HAP-1 (cell line): ENCODE results near the gene DDX41.
A peak's percentile ranks its signal among the peaks of the same experiment; 100 is the strongest.
"Not testable (repeated sequence)": the region's sequence is repeated elsewhere in the genome, so short reads cannot be mapped to it uniquely, and the experiment has no call there.

Experiments
- DNase-seq, 2 experiments: peaks; one replicate each; pipeline ENCODE4 v3.0.0-alpha.2; 2016 to 2020; ENCODE audit warnings: low spot score in 2 of 2
- H3K27me3 ChIP-seq: fragments of 250-450 bp; sonication (Bioruptor Pico); 2 replicates; pipeline ENCODE4 v1.5.1; 2020; ENCODE audit warnings: low read depth, mild to moderate bottlenecking, moderate library complexity
- H3K36me3 ChIP-seq: fragments of 250-450 bp; sonication (Bioruptor Pico); replicated peaks from 2 replicates; pipeline ENCODE4 v1.5.1; 2020; ENCODE audit warnings: mild to moderate bottlenecking
- H3K4me1 ChIP-seq: fragments of 250-450 bp; sonication (Bioruptor Pico); 2 replicates; pipeline ENCODE4 v1.5.1; 2020; ENCODE audit warnings: mild to moderate bottlenecking
- H3K4me3 ChIP-seq: fragments of 250-450 bp; sonication (Bioruptor Pico); 2 replicates; pipeline ENCODE4 v1.5.1; 2020; ENCODE audit warnings: mild to moderate bottlenecking, moderate library complexity
- H3K9me3 ChIP-seq: fragments of 250-450 bp; sonication (Bioruptor Pico); 2 replicates; pipeline ENCODE4 v1.5.1; 2020; ENCODE audit warnings: mild to moderate bottlenecking, moderate library complexity
- in situ Hi-C: fragments of 300-500 bp; cut with MboI; formaldehyde crosslinking; loops from 3 replicates; pipeline ENCODE4 v1.14.3; 2020; ENCODE audit warnings: low sequenced_read_pairs, inconsistent platforms, mixed read lengths

DDX41 gene

DNA sequence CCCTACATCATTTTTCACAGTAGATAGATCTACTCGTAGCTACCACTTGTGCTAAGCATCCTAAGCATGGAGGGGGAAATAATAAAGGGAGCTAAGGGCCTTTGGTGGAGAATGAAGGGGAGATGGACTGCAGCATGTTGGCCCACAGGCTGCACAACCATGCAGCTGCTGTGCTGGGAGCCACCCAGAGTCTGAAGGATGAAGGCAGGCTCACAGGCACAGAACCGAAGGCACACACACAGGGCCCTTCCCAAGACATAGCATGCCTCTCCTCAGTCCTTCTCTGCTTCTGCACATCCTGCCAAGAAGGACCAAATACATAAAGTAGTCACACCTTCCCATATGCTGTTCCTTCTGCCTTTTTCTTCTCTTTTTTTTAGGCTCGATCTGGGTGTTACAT lies 31.0 kb upstream of the DDX41 start:
- in situ Hi-C loops = no loop called here
- Histone ChIP-seq H3K4me1 (peaks cover 17% of the 10 kb centered on the region), H3K27me3 (no peaks in the 10 kb centered on the region), H3K36me3 (peaks cover 19% of the 10 kb centered on the region), H3K9me3 (no peaks in the 10 kb centered on the region), H3K4me3 (no peak overlapping the region)
- DNase-seq = no peak

DNA sequence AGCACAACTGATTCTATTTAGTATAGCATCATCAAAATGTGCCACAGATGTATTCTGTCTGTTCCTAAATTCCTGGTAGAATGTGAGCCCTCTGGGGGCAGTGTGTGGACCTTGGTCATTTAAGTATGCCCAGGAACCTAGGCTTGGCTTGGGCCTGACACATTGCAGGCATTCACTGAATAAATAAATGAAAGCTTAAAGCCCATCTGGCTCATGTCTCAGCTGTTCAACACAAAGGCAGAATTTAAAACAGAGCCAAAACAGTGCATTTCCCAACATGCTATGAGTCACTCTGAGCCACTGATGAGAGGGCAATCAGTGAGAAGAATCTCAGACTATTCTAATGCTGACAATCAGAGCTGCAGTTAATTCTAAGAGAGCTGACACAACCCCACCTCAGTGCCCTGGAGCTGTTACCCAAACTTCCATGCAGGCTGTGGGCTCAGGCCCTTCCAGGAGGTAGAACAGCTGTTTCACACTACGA lies 29.5 kb upstream of the DDX41 start:
- peak; percentile 32 to 39 for DNase-seq
- peaks cover 15% of the 10 kb centered on the region for H3K4me1 ChIP-seq
- in situ Hi-C loops = no loop called here
- peaks cover 18% of the 10 kb centered on the region for H3K36me3 ChIP-seq
- H3K27me3 ChIP-seq = no peaks in the 10 kb centered on the region
- no peaks in the 10 kb centered on the region for H3K9me3 ChIP-seq
- H3K4me3 ChIP-seq = no peak overlapping the region

DNA sequence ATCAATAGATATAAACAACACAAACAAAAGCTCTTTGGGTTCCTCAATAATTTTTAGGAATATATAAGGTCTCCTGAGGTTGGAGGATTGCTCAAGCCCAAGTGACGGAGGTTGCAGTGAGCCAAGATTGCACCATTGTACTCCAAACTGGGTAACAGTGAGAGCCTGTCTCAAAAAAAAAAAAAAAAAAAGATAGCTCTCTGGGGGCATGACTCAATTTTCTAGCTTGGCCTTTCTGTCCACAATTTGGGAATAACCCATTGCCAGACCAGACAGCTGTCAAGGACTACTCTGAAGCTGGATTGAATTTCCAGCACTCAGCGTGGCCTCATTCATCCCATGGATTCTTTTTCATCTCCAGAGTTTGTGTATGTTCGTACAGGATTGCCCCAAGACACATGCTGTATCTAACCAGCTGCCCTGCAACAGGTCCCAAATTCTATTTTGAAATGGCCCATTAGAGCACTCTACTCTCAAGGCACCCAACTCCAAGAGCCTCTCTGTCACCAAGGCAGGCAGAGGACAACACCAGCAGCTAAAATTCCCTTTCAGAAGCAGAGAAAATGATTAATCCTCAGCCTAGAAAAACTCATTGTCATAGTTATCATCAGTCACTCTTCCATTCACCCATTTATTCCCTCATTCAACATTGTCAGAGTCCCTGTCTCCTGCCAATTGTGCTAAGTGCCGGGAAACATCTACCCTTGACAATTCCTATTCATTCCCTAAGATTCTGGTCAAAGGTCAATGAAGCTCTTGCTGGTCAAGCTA lies 28.9 kb upstream of the DDX41 start:
- in situ Hi-C loops = no loop called here
- DNase-seq = no peak
- Histone ChIP-seq H3K4me1 (peaks cover 15% of the 10 kb centered on the region), H3K9me3 (no peaks in the 10 kb centered on the region), H3K27me3 (no peaks in the 10 kb centered on the region), H3K36me3 (peaks cover 18% of the 10 kb centered on the region), H3K4me3 (no peak overlapping the region)

DNA sequence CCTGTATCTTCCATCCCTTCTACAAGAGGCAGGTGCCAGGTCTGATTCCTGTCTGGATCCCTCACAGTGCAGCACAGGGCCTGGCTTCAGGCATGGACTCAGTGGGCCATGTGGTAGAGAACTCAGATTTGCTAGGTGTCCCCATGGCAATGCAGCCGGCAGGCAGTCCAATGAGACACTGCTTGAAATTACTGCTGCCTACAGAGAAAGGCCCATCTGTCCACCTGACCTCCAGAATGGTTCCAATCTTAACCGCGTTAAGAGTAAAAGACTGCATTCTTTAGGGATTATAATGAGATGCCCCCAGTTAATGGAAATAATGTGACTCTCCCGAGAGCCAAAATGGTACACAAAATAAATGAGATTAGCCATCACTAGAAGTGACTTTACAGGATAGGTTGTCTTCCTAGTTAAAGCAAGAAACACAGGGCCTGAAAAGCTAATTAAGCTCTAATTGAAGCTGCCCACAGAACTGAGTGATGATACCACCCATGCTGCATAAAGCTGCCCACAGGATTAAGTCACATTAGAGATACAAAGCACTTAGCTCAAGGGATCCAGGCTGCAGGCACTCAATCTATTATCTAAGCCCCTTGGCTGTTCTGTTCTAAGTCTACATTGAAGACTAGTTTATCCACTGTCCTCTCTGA lies 26.2 kb upstream of the DDX41 start:
- H3K36me3 ChIP-seq = peaks cover 24% of the 10 kb centered on the region
- in situ Hi-C loops = no loop called here
- H3K4me3 ChIP-seq = no peak overlapping the region
- peaks cover 15% of the 10 kb centered on the region for H3K4me1 ChIP-seq
- H3K9me3 ChIP-seq = no peaks in the 10 kb centered on the region
- DNase-seq = no peak
- H3K27me3 ChIP-seq = no peaks in the 10 kb centered on the region

DNA sequence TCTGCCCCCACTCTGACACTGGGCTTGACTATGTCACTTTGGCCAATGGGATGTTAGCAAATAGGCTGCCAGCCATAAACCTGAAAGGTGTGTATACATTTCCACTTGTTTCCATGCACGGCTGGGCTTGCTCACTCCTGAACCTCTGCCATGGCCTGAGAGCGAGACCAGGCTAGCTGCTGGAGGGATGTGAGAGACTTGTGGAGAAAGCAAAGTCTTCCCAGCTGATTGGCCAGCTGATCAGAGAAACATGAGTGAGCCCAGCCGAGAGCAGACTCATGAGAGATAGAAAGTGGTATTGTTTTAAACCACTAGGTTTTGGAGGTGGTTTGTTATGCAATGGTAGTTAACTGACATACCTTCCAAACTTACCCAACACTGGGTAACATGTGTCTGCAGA lies 23.7 kb upstream of the DDX41 start:
- Histone ChIP-seq H3K9me3 (no peaks in the 10 kb centered on the region), H3K36me3 (peaks cover 39% of the 10 kb centered on the region), H3K4me1 (peaks cover 7% of the 10 kb centered on the region; the same call in 1 of the 2 replicates), H3K4me3 (no peak overlapping the region), H3K27me3 (no peaks in the 10 kb centered on the region)
- no peak for DNase-seq
- in situ Hi-C loops = no loop called here

DNA sequence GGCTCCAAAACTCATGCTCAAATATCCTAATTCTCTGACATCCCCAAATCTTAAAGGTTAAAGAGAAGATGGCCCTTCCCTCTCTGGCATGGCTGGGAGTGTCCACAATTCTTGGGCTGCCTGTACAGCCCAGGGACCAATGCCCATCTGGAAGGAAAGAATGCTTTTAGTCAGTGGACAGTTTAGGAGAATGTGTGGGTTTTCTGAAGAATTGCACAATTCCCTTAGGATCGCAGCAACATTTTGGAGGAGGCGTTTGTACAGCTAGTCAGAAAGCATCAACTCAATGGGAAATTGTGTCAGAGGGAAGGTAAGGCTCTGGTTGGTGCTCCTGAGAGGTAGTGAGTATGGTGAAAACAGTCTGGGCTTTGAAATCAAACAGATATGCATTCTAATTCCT lies 22.6 kb upstream of the DDX41 start:
- peaks cover 7% of the 10 kb centered on the region; the same call in 1 of the 2 replicates for H3K4me1 ChIP-seq
- DNase-seq = no peak
- no peak overlapping the region for H3K4me3 ChIP-seq
- H3K9me3 ChIP-seq = no peaks in the 10 kb centered on the region
- no peaks in the 10 kb centered on the region for H3K27me3 ChIP-seq
- in situ Hi-C loops = no loop called here
- H3K36me3 ChIP-seq = peaks cover 45% of the 10 kb centered on the region

DNA sequence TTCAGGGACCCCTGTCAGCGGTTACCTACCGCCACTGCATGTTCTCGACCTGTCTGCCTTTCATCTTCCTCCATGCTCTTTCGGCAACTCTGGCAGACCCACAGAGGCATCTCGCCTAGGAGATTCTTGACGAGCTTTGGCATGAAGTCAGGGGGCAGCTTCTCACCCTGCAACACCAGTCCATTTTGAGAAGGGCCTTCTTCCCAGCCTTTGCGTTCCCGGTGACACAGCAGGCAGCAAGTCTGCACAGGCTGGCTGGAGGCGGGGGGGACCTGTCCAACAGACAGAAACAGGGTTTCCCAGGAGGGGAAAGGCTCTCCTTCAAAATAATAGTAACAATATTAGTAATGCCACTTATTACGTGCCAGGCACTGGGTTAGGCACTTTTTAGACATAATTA lies 22.1 kb upstream of the DDX41 start:
- in situ Hi-C loops = no loop called here
- Histone ChIP-seq H3K4me1 (peaks cover 7% of the 10 kb centered on the region; the same call in 1 of the 2 replicates), H3K36me3 (peaks cover 46% of the 10 kb centered on the region), H3K9me3 (no peaks in the 10 kb centered on the region), H3K4me3 (no peak overlapping the region), H3K27me3 (no peaks in the 10 kb centered on the region)
- DNase-seq = no peak

DNA sequence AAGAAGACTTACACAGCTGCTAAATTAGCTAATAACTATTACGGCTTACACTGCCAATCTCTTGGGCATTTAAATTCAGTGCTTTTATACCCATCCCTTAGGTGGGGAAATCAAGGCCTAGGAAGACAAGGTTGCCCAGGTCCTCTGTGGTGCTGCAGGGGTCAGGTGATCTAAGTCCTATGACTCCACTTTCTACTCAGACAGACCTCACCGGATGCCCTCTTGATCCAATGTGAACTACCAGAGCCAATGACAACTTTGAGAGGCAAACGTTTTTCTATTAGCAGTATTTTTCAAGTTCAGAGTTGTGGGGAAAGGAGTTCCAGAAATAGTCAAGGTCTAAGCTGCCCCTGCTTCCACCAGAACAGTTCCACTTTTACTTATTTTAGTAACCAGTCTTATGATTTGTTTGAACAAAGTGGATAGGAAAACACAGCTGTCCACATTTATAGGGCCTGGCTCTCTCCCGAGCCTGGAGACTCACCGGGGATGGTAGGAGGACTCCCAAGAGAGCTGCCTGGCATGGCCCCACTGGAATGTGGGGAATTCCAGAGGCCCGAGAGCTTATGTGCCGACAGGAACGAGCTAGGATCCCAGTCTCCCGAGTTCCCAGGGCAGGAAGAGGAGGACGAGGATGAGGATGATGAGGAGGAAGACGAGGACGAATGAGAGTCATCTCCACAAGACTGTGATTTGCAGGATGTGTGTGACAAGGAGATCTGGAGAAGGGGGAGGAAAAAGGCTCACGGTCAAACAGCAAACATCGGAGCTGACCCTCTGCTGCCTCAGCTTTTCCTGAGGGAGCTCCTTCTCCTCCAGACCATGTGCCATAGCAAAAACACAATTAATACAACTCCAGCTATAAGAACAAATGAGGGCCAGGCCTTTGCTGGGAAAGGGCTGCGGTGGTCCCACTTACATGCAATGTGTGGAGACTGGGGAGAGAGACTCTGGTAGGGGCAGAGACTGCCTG lies 20.9 kb upstream of the DDX41 start:
- no peak overlapping the region for H3K4me3 ChIP-seq
- no peak for DNase-seq
- no peaks in the 10 kb centered on the region for H3K27me3 ChIP-seq
- H3K4me1 ChIP-seq = no peaks in the 10 kb centered on the region
- in situ Hi-C loops = no loop called here
- H3K9me3 ChIP-seq = no peaks in the 10 kb centered on the region
- H3K36me3 ChIP-seq = peaks cover 46% of the 10 kb centered on the region

DNA sequence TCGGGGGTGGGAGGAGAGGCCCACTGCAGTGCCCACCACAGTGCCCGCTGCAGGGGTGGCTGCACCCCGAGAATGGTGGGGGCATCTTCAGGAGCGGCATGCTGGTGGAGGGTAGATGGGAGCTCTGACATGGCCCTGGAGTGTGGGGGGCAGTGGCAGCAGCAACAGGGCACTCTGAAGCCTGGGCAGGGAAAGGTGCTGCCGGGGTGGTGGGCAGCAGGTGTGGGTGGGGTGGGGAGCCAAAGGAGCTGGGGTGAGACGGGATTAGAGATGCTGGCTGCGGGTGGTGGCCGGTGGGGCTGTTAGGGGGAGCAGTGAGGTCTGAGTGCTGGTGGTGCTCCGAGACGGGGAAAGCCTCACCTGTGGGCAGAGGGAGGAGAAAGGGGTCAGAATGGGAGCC lies 19.6 kb upstream of the DDX41 start:
- in situ Hi-C loops = no loop called here
- no peak for DNase-seq
- Histone ChIP-seq H3K9me3 (no peaks in the 10 kb centered on the region), H3K27me3 (no peaks in the 10 kb centered on the region), H3K4me1 (no peaks in the 10 kb centered on the region), H3K36me3 (peaks cover 45% of the 10 kb centered on the region), H3K4me3 (no peak overlapping the region)

DNA sequence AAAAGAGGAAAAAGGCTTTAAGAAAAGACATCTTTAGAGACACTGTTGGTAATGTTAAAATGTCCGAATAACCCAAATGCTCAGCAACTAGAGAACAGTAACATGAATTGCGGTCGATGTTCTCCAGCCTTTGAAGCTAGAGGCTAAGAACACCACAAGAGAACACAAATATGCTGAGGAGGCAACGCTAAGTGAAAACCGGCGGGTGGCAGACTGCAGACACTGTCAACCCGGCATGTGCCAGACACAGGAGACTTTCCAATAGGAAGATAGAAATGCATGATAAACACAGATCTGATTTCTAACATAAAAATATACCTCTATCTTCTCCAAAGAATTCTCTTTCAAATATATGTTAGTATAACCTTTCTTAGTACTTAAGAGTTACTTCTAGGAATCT lies 18.4 kb upstream of the DDX41 start:
- Histone ChIP-seq H3K4me3 (no peak overlapping the region), H3K27me3 (no peaks in the 10 kb centered on the region), H3K4me1 (no peaks in the 10 kb centered on the region), H3K36me3 (peaks cover 50% of the 10 kb centered on the region), H3K9me3 (no peaks in the 10 kb centered on the region)
- in situ Hi-C loops = no loop called here
- no peak for DNase-seq

DNA sequence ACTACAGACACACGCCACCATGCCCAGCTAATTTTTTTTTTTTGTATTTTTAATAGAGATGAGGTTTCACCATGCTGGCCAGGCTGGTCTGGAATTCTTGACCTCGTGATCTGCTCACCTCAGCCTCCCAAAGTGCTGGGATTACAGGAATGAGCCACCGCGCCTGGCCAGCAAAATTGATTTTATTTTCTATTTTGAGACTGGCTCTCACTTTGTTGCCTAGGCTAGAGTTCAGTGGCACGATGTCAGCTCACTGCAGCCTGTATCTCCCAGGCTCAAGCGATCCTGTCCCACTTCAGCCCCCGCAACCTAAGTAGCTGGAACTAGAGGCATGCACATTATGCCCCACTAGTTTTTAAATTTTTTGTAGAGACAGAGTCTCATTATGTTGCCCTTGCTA lies 17.7 kb upstream of the DDX41 start:
- H3K9me3 ChIP-seq, H3K4me3 ChIP-seq, DNase-seq, in situ Hi-C loops, H3K4me1 ChIP-seq, H3K27me3 ChIP-seq: not testable (repeated sequence)
- peaks cover 55% of the 10 kb centered on the region for H3K36me3 ChIP-seq

DNA sequence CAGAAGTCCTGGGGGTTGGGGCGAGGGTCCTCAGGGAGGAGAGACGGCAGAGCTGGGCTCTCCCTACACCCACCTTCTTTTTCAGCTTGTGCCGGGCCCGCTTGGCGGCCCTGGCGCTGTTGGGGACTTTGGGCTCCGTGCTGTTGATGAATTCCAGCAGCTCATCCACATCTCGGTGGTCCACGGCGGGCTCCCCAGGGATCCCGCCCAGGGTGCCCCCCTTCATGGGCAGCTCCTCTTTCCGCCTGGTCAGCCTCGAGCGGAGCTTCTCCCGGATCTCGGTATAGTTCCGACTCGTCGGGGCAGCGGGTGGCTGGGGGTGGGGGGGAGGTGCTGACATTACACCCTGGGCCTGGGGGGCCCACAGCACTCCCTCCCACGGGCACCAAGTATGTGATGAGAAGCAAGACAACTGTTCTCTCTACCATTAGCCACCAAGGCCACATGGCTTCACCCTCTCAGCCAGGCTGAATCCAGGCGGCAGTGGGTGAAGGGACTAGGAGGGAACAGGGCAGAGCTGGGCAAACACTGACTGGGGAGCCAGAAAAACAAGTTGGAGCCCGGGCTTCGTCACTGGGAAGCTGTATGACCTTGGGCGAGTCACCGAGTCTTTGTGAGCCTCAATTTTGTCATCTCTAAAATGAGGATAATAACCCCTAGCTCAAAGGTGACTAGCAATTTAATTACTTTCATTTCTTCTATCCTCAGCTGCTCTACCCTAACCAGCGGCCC lies 14.6 kb upstream of the DDX41 start:
- DNase-seq = no peak
- Histone ChIP-seq H3K4me1 (no peaks in the 10 kb centered on the region), H3K36me3 (peaks cover 42% of the 10 kb centered on the region), H3K9me3 (no peaks in the 10 kb centered on the region), H3K27me3 (no peaks in the 10 kb centered on the region), H3K4me3 (no peak overlapping the region)
- in situ Hi-C loops = no loop called here

DNA sequence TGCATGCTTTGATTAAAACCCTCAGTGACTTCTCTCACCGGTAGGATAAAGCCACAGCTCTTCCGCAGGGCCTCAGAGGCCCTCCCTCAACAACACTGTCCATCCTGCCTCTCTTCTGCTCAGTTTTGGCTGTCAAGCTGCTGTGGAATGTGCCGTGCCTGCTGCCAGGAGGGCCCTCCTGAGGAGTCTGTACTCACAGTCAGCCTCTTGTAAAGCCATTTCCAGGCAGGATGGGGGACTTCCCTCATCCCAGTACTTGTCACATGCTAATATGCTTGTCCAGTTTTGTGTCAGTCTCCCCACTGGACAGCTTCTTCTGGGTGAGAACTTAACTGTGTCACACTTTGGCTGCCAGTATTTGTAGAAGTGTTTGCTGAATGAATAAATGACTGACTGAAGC lies 13.9 kb upstream of the DDX41 start:
- in situ Hi-C loops = no loop called here
- Histone ChIP-seq H3K36me3 (peaks cover 45% of the 10 kb centered on the region), H3K4me1 (no peaks in the 10 kb centered on the region), H3K9me3 (no peaks in the 10 kb centered on the region), H3K4me3 (no peak overlapping the region), H3K27me3 (no peaks in the 10 kb centered on the region)
- DNase-seq = no peak
